Activated T-helper 1 cell treated with anti-CD3 and anti-CD28 coated beads, Interleukin-12 subunit alpha, Interleukin-12 subunit beta, Interleukin-2, Interleukin-4 antibody, amounts not matched to agents 30 ng/mL and 10 ng/mL and 1 ng/mL, durations not matched to agents 14 hours and 24 hours and 36 hours (primary cell): Measurements from ENCODE around the gene RAB43. TPM values are rescaled to one million over a fixed set of nuclear protein-coding genes. Genes with fewer than 3 reads are reported as not detected.

ENCODE experiments used
- DNase-seq: peaks from one replicate; pipeline ENCODE4 v3.0.0; 2021; ENCODE audit warnings: low spot score
- H3K27ac Mint-ChIP-seq: one replicate; pipeline ENCODE4 v1.8.0; 2021; ENCODE audit warnings: mild to moderate bottlenecking, mixed read lengths
- H3K27me3 Mint-ChIP-seq: one replicate; pipeline ENCODE4 v1.8.0; 2022; ENCODE audit warnings: mild to moderate bottlenecking, moderate library complexity, mixed read lengths; ENCODE audit not compliant: insufficient read depth
- H3K36me3 Mint-ChIP-seq: one replicate; pipeline ENCODE4 v1.8.0; 2021; ENCODE audit warnings: low read depth, mixed read lengths
- H3K4me1 Mint-ChIP-seq: one replicate; pipeline ENCODE4 v1.8.0; 2021; ENCODE audit warnings: low read depth, mixed read lengths
- H3K4me3 Mint-ChIP-seq: one replicate; pipeline ENCODE4 v1.8.0; 2021; ENCODE audit warnings: mild to moderate bottlenecking, moderate library complexity, mixed read lengths
- H3K9me3 Mint-ChIP-seq: one replicate; pipeline ENCODE4 v1.8.0; 2021; ENCODE audit warnings: mixed read lengths
- intact Hi-C: fragments of 100-400 bp; cut with micrococcal nuclease; formaldehyde crosslinking; loops from one replicate; pipeline ENCODE4 v1.15.1; 2024
- total RNA-seq: library from RNA; stranded (reverse); gene quantifications from 2 replicates; pipeline ENCODE4 v1.2.3, GENCODE V29; 2022

RAB43 gene
- total RNA-seq, 1 donor from 2014 or later, result 46.8 TPM

DNA sequence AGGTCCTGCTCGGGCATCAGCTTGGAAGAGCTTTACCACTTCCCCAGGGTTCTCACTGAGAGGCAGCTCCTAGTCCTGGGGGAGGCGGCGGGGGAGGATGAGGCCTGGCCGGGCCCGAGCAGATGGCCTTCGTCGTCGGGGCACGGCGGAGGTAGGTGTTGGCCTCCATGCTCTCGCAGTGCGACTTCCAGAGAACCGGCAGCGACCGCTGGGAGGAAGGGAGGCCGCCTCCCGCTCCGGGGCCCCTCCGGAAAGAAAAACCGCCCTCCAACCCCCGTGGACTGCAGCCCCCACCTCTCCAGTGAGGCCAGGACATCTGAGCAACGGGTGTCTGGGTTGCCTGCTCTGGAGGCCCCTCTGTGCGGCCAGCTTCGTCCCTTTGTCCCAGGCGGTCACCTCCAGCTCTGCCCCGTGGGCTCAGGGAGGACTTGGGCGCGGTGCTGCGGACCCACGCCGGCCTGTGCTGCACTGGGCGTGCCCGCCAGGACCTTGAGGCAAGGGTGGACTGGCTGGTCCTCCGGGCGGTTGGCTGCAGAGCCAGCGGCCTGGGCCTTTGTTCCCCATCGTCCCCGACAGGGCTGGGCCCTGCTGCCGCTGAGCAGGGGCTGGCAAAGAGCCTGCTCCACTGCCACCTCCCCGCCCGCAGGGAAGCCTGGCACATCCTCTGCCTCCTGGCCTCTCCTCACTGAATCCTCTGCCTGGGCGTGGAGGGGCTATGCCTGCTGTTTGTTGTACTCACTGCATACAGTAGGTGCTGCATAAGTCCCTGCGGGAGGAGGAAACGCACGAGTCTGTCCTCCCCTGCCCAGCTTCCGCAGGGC, 74.7 kb downstream of the RAB43 start:
- Mint-ChIP-seq H3K27ac (no peak overlapping the region), H3K36me3 (no peaks in the 10 kb centered on the region), H3K4me1 (peaks cover 4% of the 10 kb centered on the region), H3K9me3 (peaks cover 7% of the 10 kb centered on the region), H3K4me3 (no peak overlapping the region), H3K27me3 (peaks cover 27% of the 10 kb centered on the region)
- DNase-seq, result no peak
- intact Hi-C loops, result no loop called here

DNA sequence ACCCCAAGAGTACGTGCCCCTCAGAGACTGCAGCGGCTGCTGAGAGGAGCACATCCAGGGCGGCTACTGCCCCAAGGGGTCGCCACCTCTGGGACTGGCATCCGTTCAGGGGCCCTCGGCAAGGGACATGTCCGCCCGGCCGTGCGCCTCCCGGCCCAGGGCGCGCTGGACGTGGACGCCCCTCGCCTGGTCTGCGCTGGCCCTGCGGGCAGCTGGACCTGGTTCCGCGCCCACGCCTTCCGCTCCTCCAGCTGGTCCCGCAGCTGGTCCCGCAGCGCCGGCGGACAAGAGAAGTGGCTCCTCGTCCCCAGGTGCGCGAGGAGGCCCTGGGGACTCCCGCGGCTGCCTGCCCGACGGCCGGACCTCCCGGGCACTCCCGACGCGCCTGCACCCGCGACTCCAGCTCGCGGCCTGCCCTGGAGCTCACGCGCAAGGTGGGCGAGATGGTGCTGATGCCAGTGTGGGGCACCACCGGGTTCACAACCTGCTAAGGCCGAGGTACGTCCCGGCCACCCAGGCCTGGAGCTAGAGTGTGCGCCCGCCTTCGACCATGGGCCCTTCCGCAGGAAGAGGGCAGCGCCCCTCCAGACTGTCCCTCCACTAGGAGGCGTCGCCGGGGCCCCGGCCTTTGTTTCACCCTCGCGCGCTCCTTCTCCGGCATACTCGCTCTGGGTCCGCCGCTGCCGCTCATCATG, 75.4 kb downstream of the RAB43 start:
- peaks cover 27% of the 10 kb centered on the region for H3K27me3 Mint-ChIP-seq
- H3K27ac Mint-ChIP-seq, result no peak overlapping the region
- intact Hi-C loops, result no loop called here
- H3K9me3 Mint-ChIP-seq, result peaks cover 7% of the 10 kb centered on the region
- peaks cover 4% of the 10 kb centered on the region for H3K4me1 Mint-ChIP-seq
- no peaks in the 10 kb centered on the region for H3K36me3 Mint-ChIP-seq
- no peak overlapping the region for H3K4me3 Mint-ChIP-seq
- no peak for DNase-seq

DNA sequence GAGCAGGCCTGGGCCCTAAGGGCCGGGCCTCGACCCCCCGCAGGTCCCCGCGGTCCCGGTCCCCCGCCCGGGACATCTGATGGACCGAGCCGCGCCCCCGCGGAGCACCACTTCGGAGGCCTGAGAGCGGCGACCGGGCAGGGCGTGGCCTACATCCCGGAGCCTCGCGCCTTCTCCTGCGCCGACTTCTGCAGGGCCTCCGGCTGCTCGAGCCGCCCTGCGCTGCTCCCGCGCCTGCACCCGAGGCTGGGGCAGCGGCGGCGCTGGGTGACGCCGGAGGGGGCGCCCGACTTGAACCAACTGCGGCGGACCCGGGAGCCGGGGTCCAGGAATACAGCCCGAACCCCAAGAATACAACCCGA, 75.9 kb downstream of the RAB43 start:
- DNase-seq, result peak; percentile 26
- Mint-ChIP-seq H3K9me3 (peaks cover 7% of the 10 kb centered on the region), H3K27me3 (peaks cover 27% of the 10 kb centered on the region), H3K36me3 (no peaks in the 10 kb centered on the region), H3K4me3 (no peak overlapping the region), H3K27ac (no peak overlapping the region), H3K4me1 (peaks cover 4% of the 10 kb centered on the region)
- intact Hi-C loops, result no loop called here

GRCh38 chr3:129040579-129041300, 80.9 kb downstream of the RAB43 start:
- Mint-ChIP-seq H3K36me3 (no peaks in the 10 kb centered on the region), H3K4me1 (peaks cover 4% of the 10 kb centered on the region), H3K27ac (no peak overlapping the region), H3K9me3 (no peaks in the 10 kb centered on the region), H3K27me3 (peaks cover 32% of the 10 kb centered on the region), H3K4me3 (no peak overlapping the region)
- intact Hi-C loops, result no loop called here
- DNase-seq, result no peak

- intact Hi-C loops, result no loop called here
- no peak overlapping the region for H3K27ac Mint-ChIP-seq
- no peaks in the 10 kb centered on the region for H3K9me3 Mint-ChIP-seq
- no peaks in the 10 kb centered on the region for H3K4me1 Mint-ChIP-seq
- DNase-seq, result no peak
- no peaks in the 10 kb centered on the region for H3K36me3 Mint-ChIP-seq
- peaks cover 32% of the 10 kb centered on the region for H3K27me3 Mint-ChIP-seq
- H3K4me3 Mint-ChIP-seq, result no peak overlapping the region
Measured at GRCh38 chr3:129040039-129040336, 81.6 kb downstream of the RAB43 start.

GRCh38 chr3:129039271-129040038, 82.1 kb downstream of the RAB43 start:
- no peak overlapping the region for H3K27ac Mint-ChIP-seq
- peaks cover 32% of the 10 kb centered on the region for H3K27me3 Mint-ChIP-seq
- no peak overlapping the region for H3K4me3 Mint-ChIP-seq
- H3K4me1 Mint-ChIP-seq, result no peaks in the 10 kb centered on the region
- no peaks in the 10 kb centered on the region for H3K36me3 Mint-ChIP-seq
- no peaks in the 10 kb centered on the region for H3K9me3 Mint-ChIP-seq
- no peak for DNase-seq
- intact Hi-C loops, result no loop called here

DNA sequence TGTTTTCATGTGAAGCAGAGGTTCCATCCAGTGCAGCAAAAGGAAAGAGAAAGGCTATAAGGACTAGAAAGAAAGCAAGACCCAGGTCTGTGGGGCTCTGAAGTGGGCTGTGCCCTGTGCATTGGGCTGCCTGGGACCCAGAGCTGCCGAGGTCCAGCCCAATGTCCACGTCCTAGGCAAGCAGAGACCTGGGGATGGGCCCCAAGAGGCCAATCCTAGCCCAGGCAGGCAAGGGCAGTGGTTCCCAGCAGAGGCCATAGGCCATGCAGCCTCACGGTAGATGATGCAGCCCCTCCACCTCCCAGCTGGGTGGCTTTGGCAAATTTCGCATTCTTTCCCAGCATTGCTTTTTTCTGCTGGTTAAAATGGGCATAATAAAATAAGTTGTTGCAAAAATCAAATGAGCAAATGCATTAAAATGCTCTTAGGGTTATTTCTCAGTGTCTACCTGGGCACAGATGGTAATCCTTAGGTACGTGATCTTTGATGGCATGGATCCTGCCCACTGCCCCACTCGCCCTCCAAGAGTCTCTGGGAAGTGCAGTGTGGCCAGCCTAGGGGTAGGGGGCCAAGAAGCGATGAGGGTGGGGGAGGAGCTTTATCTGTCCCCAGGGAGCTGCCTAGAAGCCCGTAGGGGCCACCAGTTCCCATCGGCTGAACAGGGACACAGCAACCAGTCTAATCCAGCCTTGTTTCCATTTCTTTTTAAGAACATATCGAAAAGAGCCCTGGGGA, 83.3 kb downstream of the RAB43 start:
- H3K4me3 Mint-ChIP-seq, result no peak overlapping the region
- DNase-seq, result no peak
- no peaks in the 10 kb centered on the region for H3K9me3 Mint-ChIP-seq
- no peaks in the 10 kb centered on the region for H3K4me1 Mint-ChIP-seq
- H3K27ac Mint-ChIP-seq, result no peak overlapping the region
- intact Hi-C loops, result no loop called here
- no peaks in the 10 kb centered on the region for H3K36me3 Mint-ChIP-seq
- peaks cover 24% of the 10 kb centered on the region for H3K27me3 Mint-ChIP-seq

Other genes with a start within 250 kb of the RAB43 start
- 65.3 and 67.2 TPM in 2 replicates for gene ACAD9, start 242.2 kb downstream of the RAB43 start, total RNA-seq
- 0.13 and 0.29 TPM in 2 replicates for gene CFAP92, start 127.7 kb downstream of the RAB43 start, total RNA-seq
- gene EFCC1, start 120.5 kb downstream of the RAB43 start, total RNA-seq, result 0.21 and 0.22 TPM in 2 replicates
- not detected in 2 replicates for gene GP9, start 61.0 kb downstream of the RAB43 start, total RNA-seq
- 72.3 and 75.4 TPM in 2 replicates for gene ISY1, start 39.3 kb upstream of the RAB43 start, total RNA-seq
- gene CNBP, start 62.1 kb upstream of the RAB43 start, total RNA-seq, result 408 and 425 TPM in 2 replicates
- gene COPG1, start 127.8 kb upstream of the RAB43 start, total RNA-seq, result 157 and 160 TPM in 2 replicates
- 59.4 and 61.6 TPM in 2 replicates for gene HMCES, start 157.1 kb upstream of the RAB43 start, total RNA-seq